RPMI8226 (cell line): ENCODE measurements around the gene PPP6R2.
"Not testable (repeated sequence)": the region's sequence is repeated elsewhere in the genome, so short reads cannot be mapped to it uniquely, and the experiment has no call there.

ENCODE experiments used
- DNase-seq: peaks from one replicate; pipeline ENCODE4 v3.0.0-alpha.2; 2015

The PPP6R2 gene

GRCh38 chr22:50343541-50343935 is 411 bp downstream of the PPP6R2 start:
- no peak for DNase-seq

GRCh38 chr22:50346470-50346869 is 3.3 kb downstream of the PPP6R2 start:
- DNase-seq: no peak

- no peak for DNase-seq
These were observed 4.0 kb downstream of the PPP6R2 start for GRCh38 chr22:50347157-50347556.

GRCh38 chr22:50348058-50348457 is 4.9 kb downstream of the PPP6R2 start:
- no peak for DNase-seq

GRCh38 chr22:50356186-50356585 is 13.1 kb downstream of the PPP6R2 start:
- no peak for DNase-seq

GRCh38 chr22:50357222-50357621 is 14.1 kb downstream of the PPP6R2 start:
- DNase-seq: no peak

- no peak for DNase-seq
These were observed 14.6 kb downstream of the PPP6R2 start for GRCh38 chr22:50357756-50358155.

- DNase-seq: no peak
These were observed 17.5 kb downstream of the PPP6R2 start for GRCh38 chr22:50360578-50360977.

GRCh38 chr22:50361222-50361621 is 18.1 kb downstream of the PPP6R2 start:
- no peak for DNase-seq

GRCh38 chr22:50361688-50362087 is 18.6 kb downstream of the PPP6R2 start:
- no peak for DNase-seq

- DNase-seq: no peak
These were observed 20.2 kb downstream of the PPP6R2 start for GRCh38 chr22:50363166-50363802.

- not testable (repeated sequence) for DNase-seq
These were observed 20.7 kb downstream of the PPP6R2 start for GRCh38 chr22:50363803-50364194.

GRCh38 chr22:50367778-50368500 is 24.8 kb downstream of the PPP6R2 start:
- no peak for DNase-seq

- no peak for DNase-seq
These were observed 28.0 kb downstream of the PPP6R2 start for GRCh38 chr22:50371101-50371648.

GRCh38 chr22:50376085-50376651 is 33.0 kb downstream of the PPP6R2 start:
- DNase-seq: no peak

GRCh38 chr22:50381021-50381555 is 38.0 kb downstream of the PPP6R2 start:
- not testable (repeated sequence) for DNase-seq

- DNase-seq: peak; percentile 29
These were observed 53.7 kb downstream of the PPP6R2 start for GRCh38 chr22:50396751-50397370.

GRCh38 chr22:50397371-50398060 is 54.4 kb downstream of the PPP6R2 start:
- DNase-seq: not testable (repeated sequence)

GRCh38 chr22:50398831-50399648 is 55.9 kb downstream of the PPP6R2 start:
- DNase-seq: peak; percentile 16

- peak; percentile 29 for DNase-seq
These were observed 56.7 kb downstream of the PPP6R2 start for GRCh38 chr22:50399751-50400331.

GRCh38 chr22:50400406-50400805 is 57.3 kb downstream of the PPP6R2 start:
- no peak for DNase-seq
